ENCODE results near the gene IGF2BP2. TPM values are rescaled to one million over a fixed set of nuclear protein-coding genes. Genes with fewer than 3 reads are reported as not detected.

The IGF2BP2 gene
- total RNA-seq, 1 experiment from 2014 or later = 154 TPM

- H3K27ac Mint-ChIP-seq (ENCODE audit: low read depth, unreplicated experiment) = peak overlapping the region; percentile 91
- DNase-seq (ENCODE audit: unreplicated experiment) = peak; percentile 95
- H3K9me3 Mint-ChIP-seq (ENCODE audit: unreplicated experiment) = no peaks in the 10 kb centered on the region
- CTCF ChIA-PET = interaction anchor here (0.6 to 2.2 kb wide), 7 partner anchors 17 to 147 kb away, joined by 3 to 12 read pairs (median 4); no protein-coding TSS in a partner anchor
- H3K27me3 Mint-ChIP-seq (ENCODE audit: insufficient read depth, unreplicated experiment) = no peaks in the 10 kb centered on the region
- H3K4me1 Mint-ChIP-seq (ENCODE audit: insufficient read depth, unreplicated experiment) = peaks cover 34% of the 10 kb centered on the region
- peak overlapping the region; percentile 12 for H3K4me3 Mint-ChIP-seq (ENCODE audit: unreplicated experiment)
- TF ChIP-seq, protein P1, sequence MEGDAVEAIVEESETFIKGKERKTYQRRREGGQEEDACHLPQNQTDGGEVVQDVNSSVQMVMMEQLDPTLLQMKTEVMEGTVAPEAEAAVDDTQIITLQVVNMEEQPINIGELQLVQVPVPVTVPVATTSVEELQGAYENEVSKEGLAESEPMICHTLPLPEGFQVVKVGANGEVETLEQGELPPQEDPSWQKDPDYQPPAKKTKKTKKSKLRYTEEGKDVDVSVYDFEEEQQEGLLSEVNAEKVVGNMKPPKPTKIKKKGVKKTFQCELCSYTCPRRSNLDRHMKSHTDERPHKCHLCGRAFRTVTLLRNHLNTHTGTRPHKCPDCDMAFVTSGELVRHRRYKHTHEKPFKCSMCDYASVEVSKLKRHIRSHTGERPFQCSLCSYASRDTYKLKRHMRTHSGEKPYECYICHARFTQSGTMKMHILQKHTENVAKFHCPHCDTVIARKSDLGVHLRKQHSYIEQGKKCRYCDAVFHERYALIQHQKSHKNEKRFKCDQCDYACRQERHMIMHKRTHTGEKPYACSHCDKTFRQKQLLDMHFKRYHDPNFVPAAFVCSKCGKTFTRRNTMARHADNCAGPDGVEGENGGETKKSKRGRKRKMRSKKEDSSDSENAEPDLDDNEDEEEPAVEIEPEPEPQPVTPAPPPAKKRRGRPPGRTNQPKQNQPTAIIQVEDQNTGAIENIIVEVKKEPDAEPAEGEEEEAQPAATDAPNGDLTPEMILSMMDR (IDR thresholded peaks at IDR 0.05; ENCODE audit: unreplicated experiment) = no peak
- POLR2A ChIA-PET = interaction anchor here (0.6 to 5.3 kb wide), 15 partner anchors 10 to 135 kb away, joined by 3 to 60 read pairs (median 4); partner anchors contain the start of gene IGF2BP2
- BruUV-seq (replicated peaks) = no TSS peak
- peaks cover 7% of the 10 kb centered on the region for H3K36me3 Mint-ChIP-seq (ENCODE audit: insufficient read depth, unreplicated experiment)
- intact Hi-C loops (cut with micrococcal nuclease) = loop anchor here (1.0 kb wide), 1 partner anchor 25 kb away; no protein-coding TSS in a partner anchor
Measured at GRCh38 chr3:185796431-185797107, 28.3 kb downstream of the IGF2BP2 start.

DNA sequence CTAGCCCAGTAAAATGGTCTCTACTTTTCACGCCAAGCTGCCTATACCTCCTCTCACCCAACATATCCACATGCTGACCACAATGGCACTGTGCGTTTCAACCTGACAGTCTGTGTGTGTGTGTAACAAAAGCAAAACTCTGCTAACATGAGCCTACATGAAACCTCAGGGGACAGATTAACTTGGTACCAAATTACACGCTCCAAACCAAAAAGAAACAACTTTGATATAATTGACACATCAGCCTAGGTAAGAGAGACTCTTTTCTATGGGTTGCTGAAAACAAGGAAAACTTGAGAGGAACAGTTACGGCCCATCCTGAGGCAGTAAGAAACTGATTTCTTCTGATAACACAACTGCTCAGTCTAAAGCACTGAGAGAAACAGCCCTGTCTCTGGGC lies 31.5 kb downstream of the IGF2BP2 start:
- ChIA-PET POLR2A (interaction anchor here (0.5 to 5.3 kb wide), 2 partner anchors 12 to 29 kb away, joined by 5 to 60 read pairs; partner anchors contain the start of gene IGF2BP2), CTCF (interaction anchor here (0.6 to 1.5 kb wide), 2 partner anchors 15 to 24 kb away, joined by 3 to 6 read pairs; no protein-coding TSS in a partner anchor)
- Mint-ChIP-seq H3K27me3 (ENCODE audit: insufficient read depth, unreplicated experiment) (no peaks in the 10 kb centered on the region), H3K9me3 (ENCODE audit: unreplicated experiment) (no peaks in the 10 kb centered on the region), H3K4me1 (ENCODE audit: insufficient read depth, unreplicated experiment) (peaks cover 50% of the 10 kb centered on the region), H3K4me3 (ENCODE audit: unreplicated experiment) (no peak overlapping the region), H3K36me3 (ENCODE audit: insufficient read depth, unreplicated experiment) (peaks cover 5% of the 10 kb centered on the region), H3K27ac (ENCODE audit: low read depth, unreplicated experiment) (peak overlapping the region; percentile 36)
- intact Hi-C loops (cut with micrococcal nuclease) = no loop called here
- TF ChIP-seq, protein P1 (IDR thresholded peaks at IDR 0.05; ENCODE audit: unreplicated experiment) = no peak
- BruUV-seq (replicated peaks) = no TSS peak
- DNase-seq (ENCODE audit: unreplicated experiment) = no peak

DNA sequence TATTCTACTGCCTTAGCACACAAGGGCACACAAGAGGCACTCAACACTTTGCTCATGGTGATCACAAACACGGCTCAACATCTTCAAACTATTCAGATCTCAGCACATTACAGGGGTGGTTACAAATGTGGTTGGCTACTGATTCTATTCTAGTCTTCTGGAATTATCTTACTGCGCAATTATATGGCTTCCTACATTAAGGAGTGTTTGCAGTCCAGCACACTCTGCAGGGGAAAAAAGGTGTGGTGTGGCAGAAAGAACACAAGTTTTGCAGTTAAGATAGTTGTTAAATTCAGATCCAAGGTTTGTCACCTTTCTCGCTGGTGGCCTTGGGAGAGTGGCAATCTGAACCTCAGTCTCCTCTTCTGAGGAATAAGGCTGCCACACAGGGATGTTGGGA lies 31.9 kb downstream of the IGF2BP2 start:
- Mint-ChIP-seq H3K4me1 (ENCODE audit: insufficient read depth, unreplicated experiment) (peaks cover 50% of the 10 kb centered on the region), H3K9me3 (ENCODE audit: unreplicated experiment) (no peaks in the 10 kb centered on the region), H3K27ac (ENCODE audit: low read depth, unreplicated experiment) (no peak overlapping the region), H3K36me3 (ENCODE audit: insufficient read depth, unreplicated experiment) (peaks cover 8% of the 10 kb centered on the region), H3K27me3 (ENCODE audit: insufficient read depth, unreplicated experiment) (no peaks in the 10 kb centered on the region), H3K4me3 (ENCODE audit: unreplicated experiment) (no peak overlapping the region)
- DNase-seq (ENCODE audit: unreplicated experiment) = no peak
- TF ChIP-seq, protein P1 (IDR thresholded peaks at IDR 0.05; ENCODE audit: unreplicated experiment) = no peak
- ChIA-PET CTCF (no interaction called here), POLR2A (interaction anchor here (5.3 kb wide), 1 partner anchor 30 kb away, joined by 60 read pairs; the partner anchor contains the start of gene IGF2BP2)
- BruUV-seq (replicated peaks) = no TSS peak
- intact Hi-C loops (cut with micrococcal nuclease) = no loop called here

All from MCF 10A (cell line).